ENCODE results near the gene PACSIN1.

PACSIN1 gene

DNA sequence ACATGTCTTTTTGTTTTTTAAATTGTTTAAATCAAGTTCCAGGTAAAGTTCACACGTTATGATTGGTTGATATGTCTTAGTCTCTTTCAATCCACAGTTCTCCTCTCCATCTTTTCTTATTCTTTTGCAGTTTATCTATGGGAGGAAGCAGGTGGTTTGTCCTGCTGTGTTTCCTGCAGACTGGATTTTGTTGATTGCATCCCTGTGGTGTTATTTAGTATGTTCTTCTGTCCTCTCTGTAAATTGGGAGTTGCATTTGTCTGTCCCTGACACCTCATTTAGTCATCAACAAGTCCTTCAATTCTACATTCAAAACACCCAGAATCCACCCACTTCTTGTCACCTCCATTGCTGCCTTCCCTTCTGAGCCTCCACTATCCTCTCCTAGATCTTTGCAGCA lies 8.1 kb downstream of the PACSIN1 start:
- no peak for DNase-seq
- H2AK5ac ChIP-seq (ENCODE audit: low read length, severe bottlenecking), result no peak overlapping the region
- no peak overlapping the region for H3K4me2 ChIP-seq (ENCODE audit: low read length, poor library complexity, severe bottlenecking)
- H3K9me3 ChIP-seq (ENCODE audit: control insufficient read depth, low read length), result peaks cover 6% of the 10 kb centered on the region
- H3K9ac ChIP-seq (ENCODE audit: low read length), result no peak overlapping the region
- H2BK120ac ChIP-seq (ENCODE audit: low read depth, low read length), result no peak overlapping the region
- peak overlapping the region in 1 of 2 experiments; percentile 69 for H2BK12ac ChIP-seq (ENCODE audit: low read length in 2 of 2)
- no peaks in the 10 kb centered on the region for H3K36me3 ChIP-seq (ENCODE audit: control insufficient read depth in 1 of 2, insufficient read depth in 2 of 2, low read depth in 1 of 2, low read length in 2 of 2)
- no peak overlapping the region for H3K23ac ChIP-seq (ENCODE audit: low read length in 2 of 2)
- no peak overlapping the region for H3K18ac ChIP-seq (ENCODE audit: low read depth in 1 of 2, low read length in 2 of 2)
- H4K91ac ChIP-seq (ENCODE audit: low read length), result no peak overlapping the region
- no peaks in the 10 kb centered on the region for H3K79me1 ChIP-seq (replicated peaks; ENCODE audit: low read length, poor library complexity, severe bottlenecking)
- H3K27me3 ChIP-seq (ENCODE audit: control insufficient read depth in 1 of 2, insufficient read depth in 1 of 2, low read length in 2 of 2), result peaks cover 19 to 35% of the 10 kb centered on the region in 2 experiments
- H3K4ac ChIP-seq (ENCODE audit: low read depth in 1 of 2, low read length in 2 of 2), result no peak overlapping the region
- no CpG with 5 or more reads among the region's 1 CpG for WGBS
- no peak overlapping the region for H3K14ac ChIP-seq (ENCODE audit: low read length in 2 of 2)
- no peak overlapping the region for H4K8ac ChIP-seq (ENCODE audit: low read length)
- no peaks in the 10 kb centered on the region for H3K4me1 ChIP-seq (ENCODE audit: control insufficient read depth, insufficient read depth, low read depth, low read length)
- no peak overlapping the region for H3K4me3 ChIP-seq (ENCODE audit: insufficient read depth in 1 of 2, low read depth in 1 of 2, low read length in 2 of 2)
- no peak overlapping the region for H2BK15ac ChIP-seq (ENCODE audit: low read depth, poor library complexity, severe bottlenecking)
- no peak overlapping the region for H2BK5ac ChIP-seq (ENCODE audit: low read depth, low read length, poor library complexity, severe bottlenecking)
- no peak overlapping the region for H3K27ac ChIP-seq (ENCODE audit: low read length, poor library complexity, severe bottlenecking)
- H2AFZ ChIP-seq (ENCODE audit: low read depth, low read length), result no peak overlapping the region

DNA sequence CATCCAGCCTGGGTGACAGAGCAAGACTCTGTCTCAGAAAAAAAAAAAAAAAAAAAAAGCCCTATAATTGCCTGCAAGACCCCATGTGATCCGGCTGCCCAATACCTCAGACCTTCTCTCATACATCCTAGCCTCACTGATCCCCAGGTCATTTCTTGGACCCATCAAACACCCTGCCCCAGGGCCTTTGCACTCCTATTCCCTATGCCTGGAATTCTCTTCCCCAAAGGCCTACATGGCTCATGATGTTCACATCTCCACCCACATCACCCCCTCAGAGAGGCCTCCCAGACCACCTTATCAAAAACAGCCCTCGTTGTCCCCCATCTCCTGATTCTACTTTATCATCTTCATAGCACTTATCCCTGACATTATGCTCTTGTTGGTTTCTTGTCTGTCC lies 8.9 kb downstream of the PACSIN1 start:
- no peak overlapping the region for H3K14ac ChIP-seq (ENCODE audit: low read length in 2 of 2)
- H3K27me3 ChIP-seq (ENCODE audit: control insufficient read depth in 1 of 2, insufficient read depth in 1 of 2, low read length in 2 of 2), result peaks cover 12 to 28% of the 10 kb centered on the region in 2 experiments
- H3K9ac ChIP-seq (ENCODE audit: low read length), result no peak overlapping the region
- H2BK12ac ChIP-seq (ENCODE audit: low read length in 2 of 2), result no peak overlapping the region
- H3K4me3 ChIP-seq (ENCODE audit: insufficient read depth in 1 of 2, low read depth in 1 of 2, low read length in 2 of 2), result no peak overlapping the region
- H2BK5ac ChIP-seq (ENCODE audit: low read depth, low read length, poor library complexity, severe bottlenecking), result no peak overlapping the region
- DNase-seq, result no peak
- no peak overlapping the region for H3K23ac ChIP-seq (ENCODE audit: low read length in 2 of 2)
- peak overlapping the region in 1 of 2 experiments; percentile 23 for H3K18ac ChIP-seq (ENCODE audit: low read depth in 1 of 2, low read length in 2 of 2)
- H3K9me3 ChIP-seq (ENCODE audit: control insufficient read depth, low read length), result peaks cover 6% of the 10 kb centered on the region
- no peak overlapping the region for H2AFZ ChIP-seq (ENCODE audit: low read depth, low read length)
- no peaks in the 10 kb centered on the region for H3K36me3 ChIP-seq (ENCODE audit: control insufficient read depth in 1 of 2, insufficient read depth in 2 of 2, low read depth in 1 of 2, low read length in 2 of 2)
- H2BK120ac ChIP-seq (ENCODE audit: low read depth, low read length), result peak overlapping the region; percentile 2
- H4K91ac ChIP-seq (ENCODE audit: low read length), result no peak overlapping the region
- no peak overlapping the region for H2AK5ac ChIP-seq (ENCODE audit: low read length, severe bottlenecking)
- no peak overlapping the region for H3K4ac ChIP-seq (ENCODE audit: low read depth in 1 of 2, low read length in 2 of 2)
- H3K4me2 ChIP-seq (ENCODE audit: low read length, poor library complexity, severe bottlenecking), result no peak overlapping the region
- WGBS, result 75% methylated on average over 2 of the region's 2 CpGs
- H3K4me1 ChIP-seq (ENCODE audit: control insufficient read depth, insufficient read depth, low read depth, low read length), result no peaks in the 10 kb centered on the region
- no peak overlapping the region for H3K27ac ChIP-seq (ENCODE audit: low read length, poor library complexity, severe bottlenecking)
- no peak overlapping the region for H4K8ac ChIP-seq (ENCODE audit: low read length)
- H3K79me1 ChIP-seq (replicated peaks; ENCODE audit: low read length, poor library complexity, severe bottlenecking), result no peaks in the 10 kb centered on the region
- no peak overlapping the region for H2BK15ac ChIP-seq (ENCODE audit: low read depth, poor library complexity, severe bottlenecking)

DNA sequence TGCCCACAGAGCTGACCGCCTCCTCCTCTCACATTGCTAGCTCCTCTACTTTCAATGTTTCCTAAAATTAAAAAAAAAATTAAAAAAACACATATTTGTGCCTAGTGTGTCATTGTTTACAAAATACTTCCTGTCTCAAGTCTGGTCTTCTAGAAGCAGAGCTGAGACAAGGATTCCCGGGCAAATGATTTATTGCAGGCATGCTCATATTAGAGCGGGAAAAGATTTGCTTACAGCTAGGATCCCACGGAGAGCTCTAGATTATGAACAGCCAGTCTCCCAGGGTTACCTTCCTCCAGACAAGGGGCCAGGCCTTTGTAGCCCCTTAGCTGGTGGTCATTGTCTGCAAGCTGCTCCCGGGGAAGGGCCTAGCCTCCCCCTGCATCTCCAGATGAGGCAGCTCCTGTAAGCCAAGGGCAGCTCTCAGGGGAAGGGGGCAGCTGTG lies 9.4 kb downstream of the PACSIN1 start:
- H3K9ac ChIP-seq (ENCODE audit: low read length), result no peak overlapping the region
- peak overlapping the region; percentile 37 to 85 for H3K18ac ChIP-seq (ENCODE audit: low read depth in 1 of 2, low read length in 2 of 2)
- peak overlapping the region; percentile 84 for H4K91ac ChIP-seq (ENCODE audit: low read length)
- no peak overlapping the region for H2BK15ac ChIP-seq (ENCODE audit: low read depth, poor library complexity, severe bottlenecking)
- peaks cover 12 to 27% of the 10 kb centered on the region in 2 experiments for H3K27me3 ChIP-seq (ENCODE audit: control insufficient read depth in 1 of 2, insufficient read depth in 1 of 2, low read length in 2 of 2)
- no peak overlapping the region for H3K4me3 ChIP-seq (ENCODE audit: insufficient read depth in 1 of 2, low read depth in 1 of 2, low read length in 2 of 2)
- no peak overlapping the region for H2BK120ac ChIP-seq (ENCODE audit: low read depth, low read length)
- H2AFZ ChIP-seq (ENCODE audit: low read depth, low read length), result peak overlapping the region; percentile 64
- H3K27ac ChIP-seq (ENCODE audit: low read length, poor library complexity, severe bottlenecking), result no peak overlapping the region
- no peak overlapping the region for H3K23ac ChIP-seq (ENCODE audit: low read length in 2 of 2)
- no peaks in the 10 kb centered on the region for H3K36me3 ChIP-seq (ENCODE audit: control insufficient read depth in 1 of 2, insufficient read depth in 2 of 2, low read depth in 1 of 2, low read length in 2 of 2)
- H2BK12ac ChIP-seq (ENCODE audit: low read length in 2 of 2), result peak overlapping the region in 1 of 2 experiments; percentile 89
- peak overlapping the region in 1 of 2 experiments; percentile 50 for H3K4ac ChIP-seq (ENCODE audit: low read depth in 1 of 2, low read length in 2 of 2)
- H2AK5ac ChIP-seq (ENCODE audit: low read length, severe bottlenecking), result no peak overlapping the region
- H4K8ac ChIP-seq (ENCODE audit: low read length), result no peak overlapping the region
- no peak overlapping the region for H3K4me2 ChIP-seq (ENCODE audit: low read length, poor library complexity, severe bottlenecking)
- H3K9me3 ChIP-seq (ENCODE audit: control insufficient read depth, low read length), result peaks cover 6% of the 10 kb centered on the region
- WGBS, result 11% methylated on average over 5 of the region's 5 CpGs
- H3K79me1 ChIP-seq (replicated peaks; ENCODE audit: low read length, poor library complexity, severe bottlenecking), result no peaks in the 10 kb centered on the region
- DNase-seq, result peak; percentile 82
- H3K4me1 ChIP-seq (ENCODE audit: control insufficient read depth, insufficient read depth, low read depth, low read length), result no peaks in the 10 kb centered on the region
- no peak overlapping the region for H2BK5ac ChIP-seq (ENCODE audit: low read depth, low read length, poor library complexity, severe bottlenecking)
- no peak overlapping the region for H3K14ac ChIP-seq (ENCODE audit: low read length in 2 of 2)

DNA sequence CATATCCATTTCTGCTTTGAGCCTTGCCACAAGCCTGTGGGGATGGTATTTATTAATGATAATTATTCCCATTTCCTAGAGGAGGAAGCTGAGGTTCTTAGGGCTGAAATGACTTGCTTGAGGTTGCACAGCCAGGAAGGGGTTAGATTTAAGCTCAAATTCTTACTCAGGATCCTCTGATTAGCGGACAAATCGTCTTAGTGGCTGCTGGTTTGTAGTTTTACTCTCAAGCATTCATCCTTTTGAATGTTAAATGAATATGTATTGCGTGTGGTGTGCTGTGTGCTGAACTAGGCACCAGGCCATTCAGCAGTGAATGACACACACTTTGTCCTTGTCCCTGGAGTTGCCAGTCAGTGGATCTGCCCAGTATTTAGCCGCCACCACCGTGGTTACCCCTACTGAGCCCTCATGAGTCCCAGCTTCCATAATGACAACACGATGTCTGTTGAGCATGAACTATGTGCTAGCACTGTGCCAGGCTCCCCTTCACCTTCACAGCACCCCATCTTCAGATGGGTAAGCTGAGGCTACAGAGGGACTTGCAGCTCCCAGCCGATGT lies 10.0 kb downstream of the PACSIN1 start:
- Histone ChIP-seq H3K79me1 (replicated peaks; ENCODE audit: low read length, poor library complexity, severe bottlenecking) (no peaks in the 10 kb centered on the region), H4K8ac (ENCODE audit: low read length) (no peak overlapping the region), H2BK12ac (ENCODE audit: low read length in 2 of 2) (peak overlapping the region in 1 of 2 experiments; percentile 84), H3K14ac (ENCODE audit: low read length in 2 of 2) (no peak overlapping the region), H2BK120ac (ENCODE audit: low read depth, low read length) (no peak overlapping the region), H3K4me3 (ENCODE audit: insufficient read depth in 1 of 2, low read depth in 1 of 2, low read length in 2 of 2) (no peak overlapping the region), H2AK5ac (ENCODE audit: low read length, severe bottlenecking) (no peak overlapping the region), H2BK15ac (ENCODE audit: low read depth, poor library complexity, severe bottlenecking) (peak overlapping the region; percentile 1), H3K4me2 (ENCODE audit: low read length, poor library complexity, severe bottlenecking) (no peak overlapping the region), H3K36me3 (ENCODE audit: control insufficient read depth in 1 of 2, insufficient read depth in 2 of 2, low read depth in 1 of 2, low read length in 2 of 2) (no peaks in the 10 kb centered on the region), H3K27me3 (ENCODE audit: control insufficient read depth in 1 of 2, insufficient read depth in 1 of 2, low read length in 2 of 2) (peaks cover 12 to 33% of the 10 kb centered on the region in 2 experiments), H4K91ac (ENCODE audit: low read length) (peak overlapping the region; percentile 18), H2AFZ (ENCODE audit: low read depth, low read length) (no peak overlapping the region), H3K18ac (ENCODE audit: low read depth in 1 of 2, low read length in 2 of 2) (peak overlapping the region; percentile 37 to 85), H3K23ac (ENCODE audit: low read length in 2 of 2) (no peak overlapping the region), H3K27ac (ENCODE audit: low read length, poor library complexity, severe bottlenecking) (no peak overlapping the region), H3K9me3 (ENCODE audit: control insufficient read depth, low read length) (peaks cover 6% of the 10 kb centered on the region), H3K9ac (ENCODE audit: low read length) (no peak overlapping the region), H3K4me1 (ENCODE audit: control insufficient read depth, insufficient read depth, low read depth, low read length) (no peaks in the 10 kb centered on the region), H2BK5ac (ENCODE audit: low read depth, low read length, poor library complexity, severe bottlenecking) (no peak overlapping the region), H3K4ac (ENCODE audit: low read depth in 1 of 2, low read length in 2 of 2) (no peak overlapping the region)
- DNase-seq, result no peak
- WGBS, result 76% methylated on average over 7 of the region's 7 CpGs

Data from mesenchymal stem cell (in vitro differentiated cells and primary cell).